Spleen (tissue), 11 donors: ENCODE measurements around the gene KLHL12. TPM values are rescaled to one million over a fixed set of nuclear protein-coding genes. Genes with fewer than 3 reads are reported as not detected.

Source experiments
- DNase-seq: peaks from one replicate; pipeline ENCODE4 v3.0.0-alpha.2; 2020
- H3K27ac ChIP-seq, 8 donors: fragments of 200-600 bp; sonication (generic) in 7 of 8; 1 replicate in 4 of 8; 2 replicates in 4 of 8; pipeline versions ENCODE4 v1.5.0 to v1.8.0; 2016 to 2021; ENCODE audit warnings: inconsistent platforms in 4 of 8, mild to moderate bottlenecking in 4 of 8, moderate library complexity in 1 of 8
- H3K27me3 ChIP-seq, 7 donors: fragments of 200-600 bp; sonication (generic) in 6 of 7; replicated peaks in 1 of 7; 1 replicate in 4 of 7; 2 replicates in 3 of 7; pipeline versions ENCODE4 v1.5.0 to v1.8.0; 2016 to 2021; ENCODE audit warnings: inconsistent platforms in 3 of 7, mild to moderate bottlenecking in 1 of 7
- H3K36me3 ChIP-seq, 6 donors: fragments of 200-600 bp; sonication (generic) in 5 of 6; 1 replicate in 4 of 6; 2 replicates in 2 of 6; pipeline versions ENCODE4 v1.5.0 to v1.8.0; 2016 to 2021; ENCODE audit warnings: inconsistent platforms in 2 of 6
- H3K4me1 ChIP-seq, 6 donors: fragments of 200-600 bp; sonication (generic) in 5 of 6; 1 replicate in 3 of 6; 2 replicates in 3 of 6; pipeline versions ENCODE4 v1.5.0 to v1.8.0; 2016 to 2021; ENCODE audit warnings: inconsistent platforms in 3 of 6
- H3K4me3 ChIP-seq, 8 donors: fragments of 200-600 bp; sonication (generic) in 7 of 8; 1 replicate in 4 of 8; 2 replicates in 4 of 8; pipeline versions ENCODE4 v1.5.0 to v1.8.0; 2016 to 2021; ENCODE audit warnings: inconsistent platforms in 4 of 8, mild to moderate bottlenecking in 4 of 8, moderate library complexity in 2 of 8
- H3K9me3 ChIP-seq, 8 donors: fragments of 200-600 bp; sonication (generic) in 7 of 8; 1 replicate in 4 of 8; 2 replicates in 4 of 8; pipeline versions ENCODE4 v1.5.0 to v1.8.0; 2016 to 2021; ENCODE audit warnings: inconsistent platforms in 4 of 8
- CTCF ChIP-seq, 11 experiments: fragments of 200-600 bp in 7 of 11; fragments of 450-650 bp in 4 of 11; sonication (generic) in 4 of 11; IDR thresholded peaks in 8 of 11; conservative IDR thresholded peaks in 3 of 11; 1 replicate in 7 of 11; 2 replicates in 4 of 11; pipeline versions ENCODE4 v1.4.0 to v1.8.0; 2016 to 2021; ENCODE audit warnings: antibody characterized with exemption in 11 of 11, inconsistent platforms in 4 of 11, mild to moderate bottlenecking in 1 of 11
- POLR2A ChIP-seq, 3 donors: fragments of 450-650 bp; IDR thresholded peaks; one replicate each; pipeline ENCODE4 v1.5.1; 2017; ENCODE audit warnings: antibody characterized with exemption in 3 of 3, mild to moderate bottlenecking in 1 of 3
- POLR2AphosphoS5 ChIP-seq, 3 donors: sonication (generic); formaldehyde crosslinking; IDR thresholded peaks; one replicate each; pipeline ENCODE4 v1.5.1; 2017; ENCODE audit warnings: antibody characterized with exemption in 3 of 3
- WGBS, 5 donors: extraction: QIAGEN DNeasy Blood & Tissue Kit in 3 of 5; methylation state at CpG; one replicate each; pipeline versions ENCODE4 v1.1.5 to v1.1.7; 2013 to 2018; 5-methylcytosine and 5-hydroxymethylcytosine counted together
- intact Hi-C: fragments of 100-400 bp; cut with DNase I; formaldehyde crosslinking; loops from one replicate; pipeline ENCODE4 v1.15.0; 2023; ENCODE audit warnings: low total_unique reads
- polyA plus RNA-seq, 3 donors: library from polyadenylated mRNA; stranded (reverse); fragments of 200-250 nt; gene quantifications; one replicate each; pipeline ENCODE4 v1.2.1, GENCODE V29; 2013
- total RNA-seq, 7 donors: library from RNA; depleted of rRNA in 3 of 7; stranded (reverse); fragments of >200 nt in 3 of 7; fragmentation: NEBNext Ultra II Directional in 4 of 7; extraction: Animal tissue kit (Norgen Biotek cat#: 25700) in 4 of 7; gene quantifications; one replicate each; pipeline versions ENCODE4 v1.1.0 to v1.2.1, GENCODE V29; 2016 to 2021
- donor health status: healthy with polysubstance abuse.
- donor health status: DM: no; HTN: no; CAD: no; lungs with moderate emphysema.
- donor health status: DM: no; HTN: no; CAD: no.
- donor health status: Bipolar disorder and iron deficiency.
- donor health status: healthy.
- donor health status: DM: no; HTN: no; CAD: no.
- donor health status: DM: yes; HTN: yes; CAD: no.

Gene KLHL12
- total and polyA plus RNA-seq, 10 donors: 14.8 to 35.4 (median 23.8) TPM

GRCh38 chr1:202860744-202861419 lies 66.2 kb downstream of the KLHL12 start:
- Histone ChIP-seq H3K4me1 (peaks cover 6 to 62% (median 30%) of the 10 kb centered on the region in 6 donors), H3K27me3 (peaks cover 0 to 25% (median 0%) of the 10 kb centered on the region in 7 donors), H3K27ac (peak overlapping the region in 3 of 8 donors; percentile 28 to 48 (median 48)), H3K4me3 (peak overlapping the region; percentile 42 to 87 (median 68)), H3K36me3 (no peaks in the 10 kb centered on the region), H3K9me3 (no peaks in the 10 kb centered on the region)
- TF ChIP-seq CTCF (IDR thresholded peaks at IDR 0.05 in 8 of 11, conservative IDR thresholded peaks at IDR 0.05 in 3 of 11) (peak in 1 of 11 experiments; percentile 2), POLR2AphosphoS5 (IDR thresholded peaks at IDR 0.05) (no peak), POLR2A (IDR thresholded peaks at IDR 0.05) (no peak)
- intact Hi-C loops: no loop called here
- 1 to 4% (median 4%) methylated on average over 17 to 50 of the region's 50 CpGs for WGBS, 5 donors
- DNase-seq: peak; percentile 80

- intact Hi-C loops: no loop called here
- DNase-seq: no peak
- Histone ChIP-seq H3K4me1 (peaks cover 6 to 66% (median 30%) of the 10 kb centered on the region in 6 donors), H3K27me3 (peaks cover 0 to 23% (median 0%) of the 10 kb centered on the region in 7 donors), H3K4me3 (no peak overlapping the region), H3K9me3 (no peaks in the 10 kb centered on the region), H3K27ac (peak overlapping the region in 7 of 8 donors; percentile 14 to 74 (median 55)), H3K36me3 (no peaks in the 10 kb centered on the region)
- TF ChIP-seq CTCF (IDR thresholded peaks at IDR 0.05 in 8 of 11, conservative IDR thresholded peaks at IDR 0.05 in 3 of 11): no peak
- TF ChIP-seq POLR2AphosphoS5 (IDR thresholded peaks at IDR 0.05): no peak
- no peak for TF ChIP-seq POLR2A (IDR thresholded peaks at IDR 0.05)
- WGBS, 5 donors: 76 to 86% (median 84%) methylated on average over 8 to 10 of the region's 10 CpGs
Observed at GRCh38 chr1:202858789-202859414, 68.1 kb downstream of the KLHL12 start.

- intact Hi-C loops: no loop called here
- Histone ChIP-seq H3K9me3 (no peaks in the 10 kb centered on the region), H3K36me3 (no peaks in the 10 kb centered on the region), H3K4me3 (no peak overlapping the region), H3K4me1 (peaks cover 6 to 66% (median 30%) of the 10 kb centered on the region in 6 donors), H3K27me3 (peaks cover 0 to 23% (median 0%) of the 10 kb centered on the region in 7 donors), H3K27ac (peak overlapping the region in 7 of 8 donors; percentile 14 to 74 (median 55))
- no peak for DNase-seq
- WGBS, 5 donors: 15 to 37% (median 24%) methylated on average over 6 of the region's 6 CpGs
- TF ChIP-seq POLR2A (IDR thresholded peaks at IDR 0.05): no peak
- peak in 1 of 3 donors; percentile 63 for TF ChIP-seq POLR2AphosphoS5 (IDR thresholded peaks at IDR 0.05)
Observed at GRCh38 chr1:202858331-202858730, 68.7 kb downstream of the KLHL12 start.

- no peaks in the 10 kb centered on the region for H3K36me3 ChIP-seq
- TF ChIP-seq POLR2AphosphoS5 (IDR thresholded peaks at IDR 0.05) (no peak), POLR2A (IDR thresholded peaks at IDR 0.05) (no peak), CTCF (IDR thresholded peaks at IDR 0.05 in 8 of 11, conservative IDR thresholded peaks at IDR 0.05 in 3 of 11) (no peak)
- DNase-seq: no peak
- peaks cover 0 to 23% (median 0%) of the 10 kb centered on the region in 7 donors for H3K27me3 ChIP-seq
- no peak overlapping the region for H3K4me3 ChIP-seq
- peak overlapping the region in 2 of 8 donors; percentile 42 to 74 for H3K27ac ChIP-seq
- H3K4me1 ChIP-seq: peaks cover 5 to 61% (median 29%) of the 10 kb centered on the region in 6 donors
- 57 to 73% (median 65%) methylated on average over 4 of the region's 4 CpGs for WGBS, 5 donors
- H3K9me3 ChIP-seq: no peaks in the 10 kb centered on the region
- intact Hi-C loops: no loop called here
Observed at GRCh38 chr1:202857136-202857610, 69.9 kb downstream of the KLHL12 start.
